ENCODE measurements around the gene PCNX4.

PCNX4 gene

GRCh38 chr14:60212503-60213371 is 121.0 kb downstream of the PCNX4 start:
- ATAC-seq, result no peak

- ATAC-seq, result no peak
Observed at GRCh38 chr14:60214003-60214402, 122.3 kb downstream of the PCNX4 start.

DNA sequence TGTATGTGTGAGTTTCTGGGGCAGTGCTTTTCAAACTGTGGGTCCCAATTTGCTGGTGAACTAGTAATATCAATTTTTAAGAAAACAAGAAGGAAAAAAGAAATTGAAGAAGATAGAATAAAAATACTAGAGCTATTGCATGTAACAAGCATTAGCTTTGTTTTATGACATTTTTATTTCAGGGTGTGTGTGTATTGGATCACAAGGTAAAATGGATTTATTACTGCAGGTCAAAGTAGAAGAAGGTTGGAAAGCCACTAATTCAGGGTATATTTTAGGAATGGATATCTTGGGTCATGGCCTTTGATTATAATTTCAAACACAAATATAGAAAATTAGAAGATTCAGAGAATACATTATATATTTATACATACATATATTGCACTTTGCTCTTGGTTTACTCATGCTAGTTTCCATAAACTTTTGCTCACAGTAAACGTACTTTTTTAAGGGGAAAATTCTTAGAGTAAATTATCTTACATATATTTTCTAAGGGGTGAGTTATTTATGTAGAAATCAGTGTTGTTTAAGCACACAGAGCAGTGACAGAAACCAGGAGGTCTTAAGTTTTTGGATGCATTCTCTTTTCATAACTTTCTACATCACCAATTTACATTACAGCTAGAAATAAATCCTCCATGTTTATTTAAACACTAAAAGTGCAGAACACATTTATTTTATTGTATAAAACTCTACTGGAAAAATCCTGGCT is 122.8 kb downstream of the PCNX4 start:
- ATAC-seq, result no peak

DNA sequence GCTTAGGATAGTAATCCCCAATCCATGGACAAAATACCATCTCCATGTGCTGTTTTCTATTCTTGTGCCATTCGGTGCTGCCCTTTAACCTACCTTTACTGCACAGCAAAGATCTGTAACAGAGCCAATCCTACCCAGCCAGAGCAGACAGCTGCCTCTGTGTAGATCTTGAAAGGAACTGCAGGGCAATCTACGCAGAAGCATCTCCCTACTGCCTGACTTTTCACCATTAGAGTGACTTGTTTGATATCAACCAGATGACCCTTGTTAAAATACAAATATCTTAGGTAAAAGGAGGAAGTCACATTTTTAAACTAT is 123.4 kb downstream of the PCNX4 start:
- ATAC-seq, result no peak

GRCh38 chr14:60215520-60216420 is 124.0 kb downstream of the PCNX4 start:
- no peak for ATAC-seq

DNA sequence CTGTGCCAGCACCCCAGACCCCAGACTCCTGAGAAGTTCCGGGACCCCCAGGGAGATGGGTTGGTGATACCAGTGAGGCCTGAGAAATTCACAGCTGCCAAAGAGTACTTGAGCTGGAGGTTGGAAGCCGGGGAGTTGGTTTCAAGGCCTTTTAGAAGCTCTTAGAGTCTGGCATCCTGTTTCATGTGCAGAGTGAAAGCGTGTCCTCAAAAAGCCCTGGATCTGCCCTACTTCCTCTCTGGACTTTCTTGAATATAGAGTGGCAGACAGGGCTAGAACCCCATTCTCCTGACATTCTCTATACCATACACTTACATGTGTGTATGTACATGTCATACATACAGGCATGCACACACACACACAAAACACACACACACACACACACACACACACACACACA is 126.0 kb downstream of the PCNX4 start:
- no peak for ATAC-seq
